Germinal center (tissue), 1 donor: Measurements from ENCODE around the gene PTPN1.
"Not testable (repeated sequence)": the region's sequence is repeated elsewhere in the genome, so short reads cannot be mapped to it uniquely, and the experiment has no call there.

Experiments
- DNase-seq: peaks from one replicate; pipeline ENCODE4 v3.0.0; 2012; ENCODE audit warnings: mixed read lengths, low spot score

Gene PTPN1

GRCh38 chr20:50610212-50610718, 100.1 kb downstream of the PTPN1 start:
- no peak for DNase-seq

GRCh38 chr20:50611128-50611810, 101.1 kb downstream of the PTPN1 start:
- no peak for DNase-seq

- no peak for DNase-seq
Measured at GRCh38 chr20:50613438-50614169, 103.4 kb downstream of the PTPN1 start.

GRCh38 chr20:50615407-50615806, 105.2 kb downstream of the PTPN1 start:
- DNase-seq, result no peak

- no peak for DNase-seq
Measured at GRCh38 chr20:50617022-50617421, 106.8 kb downstream of the PTPN1 start.

- DNase-seq, result no peak
Measured at GRCh38 chr20:50618537-50618936, 108.4 kb downstream of the PTPN1 start.

DNA sequence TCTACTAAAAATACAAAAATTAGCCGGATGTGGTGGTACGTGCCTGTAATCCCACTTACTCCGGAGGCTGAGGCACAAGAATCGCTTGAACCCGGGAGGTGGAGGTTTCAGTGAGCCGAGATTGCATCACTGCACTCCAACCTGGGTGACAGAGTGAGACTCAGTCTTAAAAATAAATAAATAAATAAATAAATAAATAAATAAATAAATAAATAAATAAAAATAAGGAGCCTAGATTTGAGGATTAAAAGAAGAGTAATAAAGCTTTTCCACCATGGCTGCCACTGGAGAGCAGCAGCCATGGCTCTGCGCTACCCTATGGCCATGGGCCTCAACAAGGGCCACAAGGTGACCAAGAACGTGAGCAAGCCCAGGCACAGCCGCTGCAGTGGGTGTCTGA, 110.3 kb downstream of the PTPN1 start:
- not testable (repeated sequence) for DNase-seq

GRCh38 chr20:50621068-50621665, 111.0 kb downstream of the PTPN1 start:
- no peak for DNase-seq

DNA sequence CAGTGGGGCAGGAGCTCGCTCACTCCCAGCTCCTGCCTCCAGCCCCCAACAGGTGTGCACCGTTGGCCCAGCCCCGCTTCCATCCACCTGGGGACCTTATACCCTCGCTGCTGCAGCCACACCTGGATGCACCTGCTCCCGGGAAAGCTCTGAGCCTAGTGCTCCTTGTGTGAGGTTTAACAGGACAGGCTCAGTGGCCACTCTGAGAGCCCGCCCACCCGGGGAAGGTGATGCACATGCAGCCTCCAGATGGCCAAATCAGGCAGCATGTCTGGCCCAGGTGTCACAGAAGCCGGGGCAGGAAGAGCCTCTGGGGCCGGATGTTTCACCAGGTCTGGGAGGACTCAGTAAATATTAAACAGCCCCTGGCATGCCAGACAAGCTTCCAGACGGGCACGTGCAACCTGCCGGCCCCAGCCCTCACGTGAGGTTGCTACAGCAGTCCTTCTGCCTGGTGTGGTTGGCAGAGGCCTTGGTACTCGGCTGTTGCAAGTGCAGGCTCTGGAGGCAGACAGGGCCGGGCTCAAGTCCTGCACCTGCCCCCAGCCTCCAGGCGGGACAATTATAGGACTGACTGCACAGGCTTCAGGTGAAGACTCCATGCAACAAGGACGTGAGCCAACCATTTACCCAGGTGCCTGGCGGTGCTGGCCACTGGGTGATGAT, 114.3 kb downstream of the PTPN1 start:
- DNase-seq, result no peak

- no peak for DNase-seq
Measured at GRCh38 chr20:50625986-50626677, 115.9 kb downstream of the PTPN1 start.

DNA sequence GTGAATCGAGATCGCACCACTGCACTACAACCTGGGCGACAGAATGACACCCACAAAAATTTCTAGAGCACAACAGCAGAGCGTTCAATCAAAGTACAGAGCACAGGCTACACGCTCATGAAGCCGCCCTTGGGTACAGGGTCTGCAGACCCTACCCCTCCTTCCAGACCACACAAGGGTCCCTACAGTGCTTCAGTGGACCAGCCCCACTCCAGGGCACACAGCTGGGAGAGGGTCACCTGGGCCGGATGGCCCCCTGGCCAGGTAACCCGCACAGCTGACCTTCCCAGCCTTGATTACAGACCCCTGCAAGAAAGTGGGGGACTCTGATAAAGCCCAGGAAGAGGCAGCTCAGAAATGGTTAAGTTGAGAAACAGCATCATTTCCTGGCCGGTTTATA, 117.6 kb downstream of the PTPN1 start:
- DNase-seq, result no peak

- no peak for DNase-seq
Measured at GRCh38 chr20:50628332-50628731, 118.1 kb downstream of the PTPN1 start.

- no peak for DNase-seq
Measured at GRCh38 chr20:50628853-50629669, 118.9 kb downstream of the PTPN1 start.

DNA sequence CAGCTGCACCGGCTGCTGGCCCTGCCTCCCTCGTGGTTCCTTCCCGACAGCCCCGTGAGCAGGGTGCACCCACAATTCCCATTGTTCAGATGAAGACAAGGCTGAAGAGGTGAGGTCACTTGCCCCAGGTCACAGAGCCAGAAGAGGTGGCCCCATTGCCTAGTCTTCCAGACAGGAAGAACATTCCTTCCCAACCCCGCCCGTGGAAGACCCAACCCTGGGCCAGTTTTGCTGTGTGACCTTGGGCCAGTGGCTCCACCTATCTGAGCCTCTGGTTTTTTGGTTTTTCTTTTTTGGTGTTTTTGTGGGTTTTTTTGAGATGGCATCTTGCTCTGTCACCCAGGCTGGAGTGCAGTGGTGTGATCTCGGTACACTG, 119.5 kb downstream of the PTPN1 start:
- DNase-seq, result no peak

DNA sequence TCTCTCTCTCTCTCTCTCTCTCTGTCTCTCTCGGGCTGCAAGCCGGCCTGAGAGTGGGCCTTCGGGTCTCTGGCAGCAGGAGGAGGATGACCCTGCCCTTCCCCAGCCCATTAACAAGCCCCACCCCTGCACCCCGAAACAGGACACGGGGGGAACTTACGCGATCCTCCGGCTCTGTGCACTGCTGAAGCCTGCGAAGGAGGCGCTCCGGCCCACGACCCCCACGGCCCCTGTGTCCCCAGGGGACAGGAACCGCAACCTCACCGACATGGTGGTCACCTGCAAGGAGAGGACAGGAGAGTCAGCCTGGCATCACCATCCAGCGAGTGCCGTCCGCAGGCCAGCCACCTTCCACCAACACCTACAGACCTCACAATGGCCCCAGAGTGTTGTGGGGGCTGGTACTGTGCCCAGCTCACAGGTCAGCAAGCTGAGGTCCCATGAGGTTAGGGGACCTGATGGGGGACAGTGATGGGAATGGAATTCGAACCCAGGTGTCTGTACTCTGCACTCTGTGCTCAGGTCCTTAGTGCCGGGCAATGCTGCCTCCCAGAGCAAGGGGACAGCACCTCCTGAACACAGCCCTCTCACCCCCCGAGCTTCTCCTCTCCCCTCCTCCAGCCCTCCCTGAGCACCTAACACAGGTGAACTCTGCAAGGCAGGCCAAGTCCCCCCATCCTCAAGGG, 120.5 kb downstream of the PTPN1 start:
- no peak for DNase-seq

GRCh38 chr20:50632236-50632635, 122.1 kb downstream of the PTPN1 start:
- DNase-seq, result no peak

DNA sequence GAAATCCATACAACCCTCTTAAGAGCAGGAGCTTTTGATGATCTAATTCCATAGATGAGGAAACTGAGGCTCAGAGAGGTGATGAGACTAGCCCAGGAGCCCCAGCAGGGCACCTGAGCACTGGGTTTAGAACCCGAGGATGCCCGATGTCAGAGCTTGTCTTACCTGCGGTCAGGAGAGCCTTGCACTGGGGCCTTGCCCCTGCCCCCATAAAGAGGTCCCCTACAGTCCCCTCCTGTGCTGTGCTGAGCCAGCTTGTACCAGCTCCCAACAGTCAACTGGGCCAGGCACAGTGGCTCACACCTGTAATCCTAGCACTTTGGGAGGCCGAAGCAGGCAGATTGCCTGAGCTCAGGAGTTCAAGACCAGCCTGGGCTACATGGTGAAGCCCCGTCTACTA, 122.5 kb downstream of the PTPN1 start:
- no peak for DNase-seq

DNA sequence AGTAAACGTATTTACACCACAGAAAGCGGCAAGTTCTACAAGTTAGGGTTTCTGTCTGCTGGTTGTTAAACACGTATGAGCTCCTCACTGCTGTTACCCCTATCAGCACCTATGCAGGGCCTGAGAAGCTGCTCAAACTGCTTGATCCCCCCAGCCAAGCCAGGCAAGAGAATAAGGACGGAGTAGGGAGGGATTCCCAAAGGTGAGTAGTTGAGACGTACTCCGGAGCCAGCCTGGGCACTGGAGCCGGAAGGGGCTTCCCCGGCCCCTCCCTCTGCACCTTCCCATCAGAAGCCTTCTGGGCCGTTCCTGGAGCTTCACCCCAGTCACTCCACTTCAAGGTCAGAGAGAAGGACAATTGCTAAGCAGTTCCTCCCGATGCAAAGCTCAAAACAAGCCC, 123.2 kb downstream of the PTPN1 start:
- DNase-seq, result no peak

DNA sequence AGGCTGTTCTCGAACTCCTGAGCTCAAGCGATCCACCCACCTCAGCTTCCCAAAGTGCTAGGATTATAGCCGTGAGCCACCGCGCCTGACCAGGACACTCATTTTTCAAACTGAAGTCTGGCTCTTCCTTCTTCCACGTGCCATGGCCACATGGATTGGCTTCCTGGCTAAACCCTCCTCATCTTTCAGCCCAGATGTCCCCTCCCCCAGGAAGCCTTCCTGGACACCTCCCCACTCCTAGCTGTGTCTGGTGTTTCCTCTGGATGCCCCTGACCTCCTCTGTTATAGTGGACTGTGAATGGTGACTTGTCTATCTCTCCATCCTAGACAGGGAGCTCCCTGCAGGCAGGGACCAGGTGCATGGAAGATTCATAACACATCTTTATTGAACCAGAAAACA, 124.0 kb downstream of the PTPN1 start:
- no peak for DNase-seq
